ENCODE results near the gene GATA5.

GATA5 gene

DNA sequence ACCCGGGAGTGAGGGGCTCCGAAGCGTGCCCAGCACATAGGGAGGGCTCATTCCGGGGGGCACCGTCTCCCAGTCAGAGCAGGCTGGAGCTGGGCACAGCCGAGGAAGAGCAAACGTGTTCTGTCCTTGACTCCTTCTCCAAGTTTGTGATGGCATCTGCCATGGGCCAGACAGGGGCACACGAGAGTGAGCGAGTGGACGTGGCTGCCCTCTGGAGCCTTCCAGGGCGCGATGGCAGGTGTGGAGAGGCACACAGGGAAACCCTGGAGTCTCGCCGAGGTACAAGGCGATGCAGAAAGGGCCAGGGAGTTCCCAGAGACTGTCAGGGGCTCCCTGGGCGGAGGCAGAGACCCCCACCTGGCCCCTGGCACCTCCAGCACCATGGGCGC is 9.9 kb upstream of the GATA5 start:
- Histone ChIP-seq H3K27ac (ENCODE audit: low read depth, low read length) (no peak overlapping the region), H3K27me3 (ENCODE audit: insufficient read depth, low read length, poor library complexity) (peaks cover 4% of the 10 kb centered on the region)

DNA sequence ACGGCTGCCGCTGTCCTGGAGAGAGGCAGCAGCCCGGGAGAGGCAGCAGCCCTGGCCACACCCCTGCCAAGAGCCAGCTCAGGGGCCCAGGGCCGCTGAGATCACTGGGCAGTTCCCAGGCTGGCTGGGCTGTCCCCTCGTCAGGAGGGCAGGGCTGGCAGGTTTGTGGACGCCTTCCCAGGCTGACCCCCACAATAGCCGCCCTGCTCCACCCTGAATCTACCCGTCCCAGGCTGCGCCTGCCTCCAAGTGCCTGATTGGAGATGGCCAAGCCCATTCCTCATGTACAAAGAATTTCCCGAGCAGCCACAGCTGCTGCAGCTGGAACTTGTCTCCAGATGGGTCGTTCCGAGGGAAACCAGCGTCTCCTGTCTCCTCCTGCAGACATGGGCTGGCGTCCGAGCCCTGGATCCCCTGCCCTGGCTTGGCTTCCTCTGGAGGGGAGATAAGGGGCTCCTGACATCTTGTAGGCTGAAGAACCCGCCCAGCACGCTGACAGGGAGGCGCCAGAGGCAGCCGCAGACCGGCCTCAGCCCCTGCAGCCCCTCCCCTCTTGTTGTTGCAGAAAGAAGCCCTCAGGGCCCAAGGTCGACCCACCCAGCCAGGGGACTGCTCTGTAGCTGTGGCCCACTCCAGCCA is 9.4 kb upstream of the GATA5 start:
- peak; percentile 71 for DNase-seq
- Histone ChIP-seq H3K4me1 (ENCODE audit: control insufficient read depth, low read depth, low read length) (peaks cover 21% of the 10 kb centered on the region), H3K18ac (ENCODE audit: low read length) (no peak overlapping the region)

More for the DNA sequence above, 9.9 kb upstream of the GATA5 start:
- H3K4me1 ChIP-seq (ENCODE audit: control insufficient read depth, low read depth, low read length): peaks cover 21% of the 10 kb centered on the region
- H2BK15ac ChIP-seq (replicated peaks; ENCODE audit: low read depth): no peak overlapping the region
- WGBS (ENCODE audit: extremely low coverage, insufficient coverage, low lambda C conversion rate): no CpG with 5 or more reads among the region's 17 CpGs
- H3K56ac ChIP-seq (ENCODE audit: low read length): peak overlapping the region; percentile 43
- H3K4ac ChIP-seq (ENCODE audit: low read depth, low read length): no peak overlapping the region
- H3K9ac ChIP-seq (ENCODE audit: low read length): no peak overlapping the region
- no peaks in the 10 kb centered on the region for H3K79me2 ChIP-seq (ENCODE audit: control insufficient read depth, insufficient read depth, low read length)
- no peak overlapping the region for H2AK5ac ChIP-seq (ENCODE audit: low read length)
- H4K8ac ChIP-seq (ENCODE audit: low read depth, low read length): no peak overlapping the region
- H3K4me2 ChIP-seq (ENCODE audit: low read length): no peak overlapping the region
- H3K18ac ChIP-seq (ENCODE audit: low read length): no peak overlapping the region
- H3K23ac ChIP-seq (ENCODE audit: low read length): peak overlapping the region; percentile 48
- H4K5ac ChIP-seq (ENCODE audit: low read length): no peak overlapping the region
- no peak overlapping the region for H2BK120ac ChIP-seq (ENCODE audit: low read depth, low read length)
- no peaks in the 10 kb centered on the region for H3K36me3 ChIP-seq (ENCODE audit: control insufficient read depth, insufficient read depth, low read length)
- no peak overlapping the region for H2BK5ac ChIP-seq (ENCODE audit: low read length)
- H3K79me1 ChIP-seq (ENCODE audit: low read length): no peaks in the 10 kb centered on the region
- H3K4me3 ChIP-seq (ENCODE audit: low read length): no peak overlapping the region
- no peak for DNase-seq

DNA sequence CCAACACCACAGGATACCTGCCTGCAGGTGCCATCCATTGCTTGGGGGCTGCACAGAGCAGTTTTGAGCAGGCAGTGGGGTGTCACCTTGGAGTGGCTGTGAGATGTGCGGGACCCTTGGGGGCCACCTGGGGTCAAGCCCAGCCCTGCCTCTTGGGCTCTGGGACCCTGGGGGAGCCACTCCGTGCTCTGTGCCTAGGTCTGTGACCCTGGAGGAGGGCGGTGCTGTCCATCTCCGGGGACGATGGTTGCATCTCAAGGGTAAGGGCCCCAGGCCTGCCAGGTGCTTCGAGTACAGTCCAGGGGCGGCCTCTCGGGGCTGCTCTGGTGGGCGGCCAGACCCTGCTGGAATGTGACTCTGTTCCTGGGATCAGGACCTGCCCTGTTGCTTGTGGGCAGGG is 8.7 kb upstream of the GATA5 start:
- Histone ChIP-seq H3K18ac (ENCODE audit: low read length) (no peak overlapping the region), H3K4ac (ENCODE audit: low read depth, low read length) (no peak overlapping the region), H2BK5ac (ENCODE audit: low read length) (no peak overlapping the region), H3K4me2 (ENCODE audit: low read length) (no peak overlapping the region), H3K23ac (ENCODE audit: low read length) (no peak overlapping the region), H3K36me3 (ENCODE audit: control insufficient read depth, insufficient read depth, low read length) (no peaks in the 10 kb centered on the region), H2BK15ac (replicated peaks; ENCODE audit: low read depth) (no peak overlapping the region), H3K79me1 (ENCODE audit: low read length) (no peaks in the 10 kb centered on the region), H3K27ac (ENCODE audit: low read depth, low read length) (no peak overlapping the region), H3K27me3 (ENCODE audit: insufficient read depth, low read length, poor library complexity) (peaks cover 5% of the 10 kb centered on the region), H4K8ac (ENCODE audit: low read depth, low read length) (no peak overlapping the region), H3K9ac (ENCODE audit: low read length) (no peak overlapping the region), H4K5ac (ENCODE audit: low read length) (no peak overlapping the region), H2BK120ac (ENCODE audit: low read depth, low read length) (no peak overlapping the region), H3K56ac (ENCODE audit: low read length) (no peak overlapping the region), H3K4me1 (ENCODE audit: control insufficient read depth, low read depth, low read length) (peaks cover 21% of the 10 kb centered on the region), H3K4me3 (ENCODE audit: low read length) (no peak overlapping the region), H3K79me2 (ENCODE audit: control insufficient read depth, insufficient read depth, low read length) (no peaks in the 10 kb centered on the region), H2AK5ac (ENCODE audit: low read length) (no peak overlapping the region)
- no peak for DNase-seq
- WGBS (ENCODE audit: extremely low coverage, insufficient coverage, low lambda C conversion rate): no CpG with 5 or more reads among the region's 9 CpGs

More for the DNA sequence above, 9.4 kb upstream of the GATA5 start:
- no peak overlapping the region for H2BK15ac ChIP-seq (replicated peaks; ENCODE audit: low read depth)
- no peak overlapping the region for H3K4me2 ChIP-seq (ENCODE audit: low read length)
- H3K79me2 ChIP-seq (ENCODE audit: control insufficient read depth, insufficient read depth, low read length): no peaks in the 10 kb centered on the region
- H3K4ac ChIP-seq (ENCODE audit: low read depth, low read length): no peak overlapping the region
- H3K27ac ChIP-seq (ENCODE audit: low read depth, low read length): no peak overlapping the region
- H4K8ac ChIP-seq (ENCODE audit: low read depth, low read length): no peak overlapping the region
- no peak overlapping the region for H4K5ac ChIP-seq (ENCODE audit: low read length)
- H2AK5ac ChIP-seq (ENCODE audit: low read length): no peak overlapping the region
- no CpG with 5 or more reads among the region's 21 CpGs for WGBS (ENCODE audit: extremely low coverage, insufficient coverage, low lambda C conversion rate)
- peak overlapping the region; percentile 48 for H3K23ac ChIP-seq (ENCODE audit: low read length)
- no peak overlapping the region for H3K4me3 ChIP-seq (ENCODE audit: low read length)
- H2BK5ac ChIP-seq (ENCODE audit: low read length): no peak overlapping the region
- no peaks in the 10 kb centered on the region for H3K79me1 ChIP-seq (ENCODE audit: low read length)
- H2BK120ac ChIP-seq (ENCODE audit: low read depth, low read length): no peak overlapping the region
- H3K36me3 ChIP-seq (ENCODE audit: control insufficient read depth, insufficient read depth, low read length): no peaks in the 10 kb centered on the region
- H3K27me3 ChIP-seq (ENCODE audit: insufficient read depth, low read length, poor library complexity): peaks cover 4% of the 10 kb centered on the region
- no peak overlapping the region for H3K9ac ChIP-seq (ENCODE audit: low read length)
- peak overlapping the region; percentile 43 for H3K56ac ChIP-seq (ENCODE audit: low read length)

DNA sequence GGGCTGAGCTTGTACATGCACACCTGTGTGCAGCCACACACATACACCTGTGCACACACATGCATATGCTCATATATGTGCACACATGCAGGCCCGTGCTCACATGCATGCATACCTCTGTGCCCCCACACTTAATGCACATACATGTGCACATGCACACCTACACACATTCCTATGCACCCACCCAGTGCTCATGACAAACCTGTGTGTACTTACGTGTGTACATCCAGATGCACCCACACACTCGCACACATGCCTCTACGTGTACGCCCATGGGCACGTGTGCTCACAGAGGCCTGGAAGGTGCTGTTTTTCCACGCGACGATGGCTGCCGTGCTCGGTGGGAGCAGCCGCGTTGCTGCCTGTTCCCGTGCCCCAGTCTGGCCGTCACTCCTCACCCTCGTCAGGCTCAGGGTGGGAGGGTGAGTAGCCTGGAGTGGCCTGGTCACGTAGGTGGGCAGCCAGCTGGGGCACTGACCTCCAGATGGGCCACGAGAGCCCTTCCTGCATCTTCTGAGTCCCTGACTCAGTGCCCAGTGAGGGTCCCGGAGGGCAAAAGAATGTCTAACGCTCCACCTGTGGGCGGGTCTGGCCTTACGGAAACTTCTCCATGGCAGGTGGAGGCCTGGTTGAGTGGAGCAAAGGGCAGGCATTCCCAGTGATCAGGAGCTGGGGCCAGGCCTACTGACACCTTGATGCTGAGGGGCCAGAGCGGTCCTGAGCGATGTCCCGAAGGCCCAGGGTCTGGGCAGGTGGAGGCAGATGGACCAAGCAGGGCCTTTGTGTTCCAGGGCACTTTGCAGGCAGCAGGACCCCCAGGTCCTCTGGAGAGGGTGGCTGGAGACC is 8.0 kb upstream of the GATA5 start:
- WGBS (ENCODE audit: extremely low coverage, insufficient coverage, low lambda C conversion rate): no CpG with 5 or more reads among the region's 25 CpGs
- Histone ChIP-seq H3K4ac (ENCODE audit: low read depth, low read length) (no peak overlapping the region), H2AK5ac (ENCODE audit: low read length) (no peak overlapping the region), H3K27ac (ENCODE audit: low read depth, low read length) (no peak overlapping the region), H2BK120ac (ENCODE audit: low read depth, low read length) (no peak overlapping the region), H2BK5ac (ENCODE audit: low read length) (no peak overlapping the region), H3K27me3 (ENCODE audit: insufficient read depth, low read length, poor library complexity) (peaks cover 11% of the 10 kb centered on the region), H3K79me1 (ENCODE audit: low read length) (no peaks in the 10 kb centered on the region), H3K9ac (ENCODE audit: low read length) (no peak overlapping the region), H3K36me3 (ENCODE audit: control insufficient read depth, insufficient read depth, low read length) (no peaks in the 10 kb centered on the region), H3K4me1 (ENCODE audit: control insufficient read depth, low read depth, low read length) (peaks cover 21% of the 10 kb centered on the region), H3K23ac (ENCODE audit: low read length) (no peak overlapping the region), H3K79me2 (ENCODE audit: control insufficient read depth, insufficient read depth, low read length) (no peaks in the 10 kb centered on the region), H3K4me3 (ENCODE audit: low read length) (no peak overlapping the region), H4K8ac (ENCODE audit: low read depth, low read length) (no peak overlapping the region), H3K4me2 (ENCODE audit: low read length) (no peak overlapping the region), H3K18ac (ENCODE audit: low read length) (no peak overlapping the region), H4K5ac (ENCODE audit: low read length) (no peak overlapping the region), H2BK15ac (replicated peaks; ENCODE audit: low read depth) (no peak overlapping the region), H3K56ac (ENCODE audit: low read length) (no peak overlapping the region)
- no peak for DNase-seq

DNA sequence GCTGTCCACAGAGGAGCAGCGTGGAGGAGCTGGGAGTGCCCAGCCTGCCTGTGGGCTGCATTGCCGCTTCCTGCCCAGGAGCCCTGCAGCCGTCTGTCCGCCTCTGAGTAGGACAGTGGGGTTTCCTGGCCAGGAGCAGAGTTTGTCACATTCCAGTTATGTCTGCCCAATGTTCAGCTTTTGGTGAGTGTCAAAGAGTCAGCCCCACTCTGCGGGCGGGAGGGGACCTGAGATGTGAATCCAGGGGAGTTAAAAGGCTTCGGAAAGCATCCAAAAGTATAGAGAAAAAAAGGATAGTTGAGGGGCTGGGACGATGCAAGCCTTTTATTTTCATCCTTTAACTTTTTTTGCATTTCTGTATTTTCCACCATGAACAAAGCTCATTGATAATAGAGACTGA is 7.2 kb upstream of the GATA5 start:
- peaks cover 20% of the 10 kb centered on the region for H3K4me1 ChIP-seq (ENCODE audit: control insufficient read depth, low read depth, low read length)
- H3K4me3 ChIP-seq (ENCODE audit: low read length): no peak overlapping the region
- no peak overlapping the region for H2AK5ac ChIP-seq (ENCODE audit: low read length)
- H3K4ac ChIP-seq (ENCODE audit: low read depth, low read length): no peak overlapping the region
- H3K79me1 ChIP-seq (ENCODE audit: low read length): no peaks in the 10 kb centered on the region
- no peak overlapping the region for H3K56ac ChIP-seq (ENCODE audit: low read length)
- H3K79me2 ChIP-seq (ENCODE audit: control insufficient read depth, insufficient read depth, low read length): no peaks in the 10 kb centered on the region
- no peak overlapping the region for H4K8ac ChIP-seq (ENCODE audit: low read depth, low read length)
- no peak for DNase-seq
- H2BK15ac ChIP-seq (replicated peaks; ENCODE audit: low read depth): no peak overlapping the region
- H3K27ac ChIP-seq (ENCODE audit: low read depth, low read length): no peak overlapping the region
- H3K27me3 ChIP-seq (ENCODE audit: insufficient read depth, low read length, poor library complexity): peaks cover 19% of the 10 kb centered on the region
- H3K9ac ChIP-seq (ENCODE audit: low read length): peak overlapping the region; percentile 27
- H3K23ac ChIP-seq (ENCODE audit: low read length): no peak overlapping the region
- no peak overlapping the region for H2BK5ac ChIP-seq (ENCODE audit: low read length)
- peak overlapping the region; percentile 29 for H3K4me2 ChIP-seq (ENCODE audit: low read length)
- no peak overlapping the region for H2BK120ac ChIP-seq (ENCODE audit: low read depth, low read length)
- no peaks in the 10 kb centered on the region for H3K36me3 ChIP-seq (ENCODE audit: control insufficient read depth, insufficient read depth, low read length)
- WGBS (ENCODE audit: extremely low coverage, insufficient coverage, low lambda C conversion rate): no CpG with 5 or more reads among the region's 8 CpGs
- H3K18ac ChIP-seq (ENCODE audit: low read length): no peak overlapping the region
- H4K5ac ChIP-seq (ENCODE audit: low read length): no peak overlapping the region

Measured in mesendoderm (in vitro differentiated cells).